Measurements from ENCODE around the gene GTF3A. TPM values are rescaled to one million over a fixed set of nuclear protein-coding genes. Genes with fewer than 3 reads are reported as not detected.

The GTF3A gene
- polyA plus RNA-seq, 1 donor, result 96.5 TPM

DNA sequence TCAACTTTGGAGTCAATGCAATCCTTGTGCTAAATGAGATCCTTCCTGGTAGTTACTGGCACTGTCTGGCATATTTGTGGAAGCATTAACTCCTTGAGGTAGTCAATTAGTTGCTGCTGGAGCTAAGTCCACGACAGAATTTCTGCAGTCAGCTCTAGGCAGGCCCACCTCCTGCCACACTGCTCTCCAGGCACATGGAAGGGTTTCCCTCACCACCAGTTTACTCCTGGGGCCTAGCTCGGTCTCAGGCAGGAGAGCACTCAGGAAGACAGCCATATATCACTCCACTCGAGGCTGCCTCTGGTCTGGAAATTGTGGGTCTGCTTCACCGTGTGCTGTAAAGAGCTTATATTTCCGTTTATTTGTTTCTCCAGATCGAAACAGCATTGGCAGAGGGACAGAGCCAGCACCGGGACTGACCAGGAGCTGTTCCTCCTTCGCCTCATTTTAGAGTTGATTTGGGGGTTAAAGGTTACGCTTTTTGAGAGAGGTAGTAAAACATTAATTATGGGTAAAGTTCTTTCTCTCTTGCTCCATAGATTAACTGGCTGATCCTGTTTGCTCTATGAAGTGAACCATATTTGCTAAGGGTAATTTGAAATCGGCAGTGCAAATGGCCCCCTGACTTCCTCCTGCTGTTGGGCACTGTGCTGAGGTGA lies 20.6 kb upstream of the GTF3A start:
- no peak for DNase-seq

DNA sequence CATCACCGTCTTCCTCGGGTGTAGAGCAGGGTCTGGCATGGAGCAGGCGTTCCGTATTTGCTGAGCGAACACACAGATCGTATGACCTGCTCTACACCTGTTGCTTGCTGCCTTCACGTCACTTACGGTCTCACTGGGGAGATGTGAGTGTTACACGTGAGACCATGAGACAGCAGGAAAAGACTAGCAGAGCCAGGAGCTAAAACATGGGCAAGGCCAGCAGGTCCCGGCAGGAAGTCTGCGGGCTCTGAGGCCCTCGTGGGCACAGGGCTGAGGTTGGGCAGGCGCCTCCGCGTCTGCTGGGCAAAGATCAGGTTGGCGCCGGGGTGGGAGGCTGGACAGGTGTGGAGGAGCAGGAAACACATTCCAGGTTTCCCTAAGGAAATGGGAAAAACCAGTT lies 19.7 kb upstream of the GTF3A start:
- no peak for DNase-seq

GRCh38 chr13:27405546-27406134 lies 18.8 kb upstream of the GTF3A start:
- DNase-seq, result no peak

- no peak for DNase-seq
These were observed 18.1 kb upstream of the GTF3A start for GRCh38 chr13:27406178-27406939.

- DNase-seq, result no peak
These were observed 16.3 kb upstream of the GTF3A start for GRCh38 chr13:27408074-27408473.

GRCh38 chr13:27409013-27409412 lies 15.4 kb upstream of the GTF3A start:
- DNase-seq, result no peak

- no peak for DNase-seq
These were observed 13.1 kb upstream of the GTF3A start for GRCh38 chr13:27411341-27411740.

DNA sequence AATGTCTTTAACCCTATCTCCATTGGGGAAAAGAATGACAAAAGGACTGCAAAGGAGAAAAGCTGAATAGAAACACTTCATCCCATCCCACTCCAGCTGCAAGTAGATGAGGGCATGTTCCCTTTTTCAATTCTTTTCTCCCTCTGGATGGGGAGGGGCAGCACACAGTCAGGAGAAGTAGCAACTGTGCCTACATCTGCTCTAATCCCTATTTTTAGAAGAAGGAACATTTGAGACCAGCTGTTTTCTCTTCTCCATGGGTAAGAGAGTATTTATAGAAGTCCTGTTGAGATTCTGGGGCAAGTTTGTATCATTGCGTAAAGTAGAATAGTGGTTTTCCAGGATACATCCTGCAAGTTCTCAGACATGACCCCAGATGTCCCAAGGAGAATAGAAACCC lies 9.3 kb upstream of the GTF3A start:
- DNase-seq, result no peak

DNA sequence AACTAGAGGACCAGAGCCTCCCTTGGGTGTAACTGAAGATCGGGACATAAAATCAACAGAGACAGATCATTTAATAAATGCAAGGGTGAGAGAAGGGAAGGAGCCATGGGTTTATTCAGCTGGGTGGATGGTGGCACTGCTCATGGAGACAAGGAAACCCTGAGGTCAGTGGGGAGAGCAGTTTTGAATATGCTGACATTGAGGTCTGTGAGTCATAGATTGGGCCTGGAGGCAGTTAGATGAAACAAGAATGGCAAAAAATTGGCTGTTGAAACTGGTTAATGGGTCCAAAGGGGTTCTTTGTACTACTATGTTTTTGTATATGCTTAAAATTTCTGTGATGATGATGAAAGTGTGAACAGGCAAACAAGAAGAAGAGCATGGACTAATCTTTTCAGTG lies 5.1 kb upstream of the GTF3A start:
- DNase-seq, result no peak

DNA sequence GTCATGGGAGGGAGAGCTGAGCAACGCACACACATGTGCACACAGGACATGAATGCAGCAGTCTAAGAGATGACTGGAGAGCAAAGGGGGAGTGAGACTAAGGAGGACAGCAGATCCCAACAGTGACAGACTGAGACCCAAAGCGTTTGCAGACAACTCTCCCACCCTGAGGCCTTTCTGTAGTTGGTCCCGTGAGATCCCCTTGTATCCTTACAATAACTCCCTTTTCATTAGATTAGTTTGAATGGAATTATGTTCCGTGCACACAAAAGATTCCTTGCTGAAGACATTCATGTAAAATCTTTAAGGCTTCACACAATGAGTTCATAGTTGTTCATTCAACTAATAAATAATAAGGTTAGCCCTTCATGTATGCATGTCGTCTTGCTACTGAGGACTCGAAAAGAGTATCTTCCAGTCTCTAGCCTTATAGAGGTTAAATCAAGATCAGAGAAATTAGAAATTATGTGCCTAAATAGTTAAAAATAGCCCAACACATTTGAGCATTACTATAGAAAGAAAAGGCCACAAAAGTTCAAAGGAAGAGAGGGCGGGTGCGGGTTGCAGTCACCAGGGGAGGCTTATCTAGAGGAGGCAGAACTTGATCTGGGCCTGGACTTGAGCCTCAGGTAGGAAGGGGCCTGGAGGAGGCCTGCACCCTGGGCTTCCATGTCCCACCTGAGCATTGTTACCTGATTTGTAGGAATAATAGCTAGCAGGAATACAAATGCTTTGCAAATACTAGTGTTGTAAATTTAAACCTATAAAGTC lies 3.1 kb upstream of the GTF3A start:
- DNase-seq, result no peak

- no peak for DNase-seq
These were observed 1.1 kb upstream of the GTF3A start for GRCh38 chr13:27423333-27423732.

DNA sequence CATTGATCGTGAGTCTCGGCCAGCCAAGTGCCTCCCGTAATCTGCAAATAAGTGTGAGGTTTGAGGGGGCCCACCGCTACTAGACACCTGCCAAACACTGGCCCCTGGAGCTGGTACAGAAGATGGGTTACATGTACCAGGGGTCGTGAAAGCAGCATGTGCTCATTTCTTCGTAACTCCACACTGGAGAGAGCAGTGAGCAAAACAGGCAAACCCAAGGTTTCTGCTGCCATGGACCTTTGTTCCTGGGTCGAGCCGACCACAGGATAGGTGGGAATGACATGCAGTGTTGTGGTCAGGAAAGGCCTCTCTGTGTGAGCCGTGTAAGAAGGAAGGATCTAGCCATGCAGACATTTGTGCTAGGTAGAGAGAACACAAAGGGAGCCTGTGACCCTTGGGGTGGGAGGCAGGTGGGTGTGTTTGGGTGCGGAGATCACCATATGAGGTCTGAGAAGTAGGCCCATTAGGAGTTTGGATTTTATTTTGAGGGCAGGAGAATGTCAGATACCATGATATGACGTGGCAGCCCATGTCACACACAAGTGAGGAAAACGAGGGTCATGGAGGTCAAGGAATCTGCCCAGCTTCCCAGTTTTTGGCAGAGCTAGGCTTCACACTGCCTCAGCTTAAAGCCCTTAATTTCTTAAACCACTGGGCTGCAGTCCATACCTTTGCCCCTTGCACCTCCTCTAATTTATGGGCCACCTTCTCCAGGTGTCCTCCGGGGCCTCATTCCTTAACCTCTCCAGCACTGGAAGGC lies 919 bp downstream of the GTF3A start:
- DNase-seq, result no peak

GRCh38 chr13:27425918-27426630 lies 1.7 kb downstream of the GTF3A start:
- DNase-seq, result no peak

GRCh38 chr13:27427641-27428040 lies 3.2 kb downstream of the GTF3A start:
- DNase-seq, result no peak

- no peak for DNase-seq
These were observed 3.7 kb downstream of the GTF3A start for GRCh38 chr13:27428160-27428559.

DNA sequence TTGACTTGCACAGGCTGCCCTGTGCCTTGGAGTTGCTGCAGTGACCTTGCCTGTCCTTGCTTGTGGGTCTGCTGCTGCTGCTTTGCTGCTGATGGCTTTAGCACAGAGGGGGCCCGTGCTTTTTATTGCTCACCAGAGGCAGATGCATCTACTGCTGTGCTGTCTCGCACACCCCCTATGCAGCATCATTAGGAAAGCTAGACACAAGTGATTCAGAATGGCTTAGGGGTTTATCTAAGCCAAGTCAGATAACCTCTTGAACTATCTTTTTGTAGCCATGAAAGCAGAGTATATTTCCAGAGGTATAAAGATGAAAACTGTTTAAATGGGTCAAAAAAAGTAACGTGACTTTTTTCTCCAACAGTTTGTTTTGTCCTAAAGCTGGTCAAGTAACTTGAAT lies 7.8 kb downstream of the GTF3A start:
- no peak for DNase-seq

- DNase-seq, result no peak
These were observed 8.3 kb downstream of the GTF3A start for GRCh38 chr13:27432611-27433210.

- DNase-seq, result no peak
These were observed 12.7 kb downstream of the GTF3A start for GRCh38 chr13:27437126-27437525.

DNA sequence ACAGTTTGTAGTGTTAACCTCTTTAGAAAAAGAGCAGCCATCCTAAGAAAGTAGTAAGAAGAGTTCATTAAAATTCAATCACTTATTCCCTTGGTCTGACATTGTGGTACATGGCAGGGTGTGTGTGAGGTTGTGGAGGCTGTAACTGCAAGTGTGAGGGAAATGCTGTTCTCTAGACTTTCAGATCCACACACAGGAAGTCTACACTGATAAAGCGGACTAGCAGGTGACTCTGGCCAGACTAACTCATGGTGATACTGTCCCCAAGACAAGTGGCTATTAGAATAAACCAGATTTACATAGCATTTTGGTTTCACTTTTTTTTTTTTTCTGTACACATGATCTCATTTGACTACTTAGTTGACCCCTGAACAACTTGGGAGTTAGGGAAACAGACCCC lies 16.0 kb downstream of the GTF3A start:
- DNase-seq, result no peak

GRCh38 chr13:27442071-27442647 lies 17.7 kb downstream of the GTF3A start:
- no peak for DNase-seq

DNA sequence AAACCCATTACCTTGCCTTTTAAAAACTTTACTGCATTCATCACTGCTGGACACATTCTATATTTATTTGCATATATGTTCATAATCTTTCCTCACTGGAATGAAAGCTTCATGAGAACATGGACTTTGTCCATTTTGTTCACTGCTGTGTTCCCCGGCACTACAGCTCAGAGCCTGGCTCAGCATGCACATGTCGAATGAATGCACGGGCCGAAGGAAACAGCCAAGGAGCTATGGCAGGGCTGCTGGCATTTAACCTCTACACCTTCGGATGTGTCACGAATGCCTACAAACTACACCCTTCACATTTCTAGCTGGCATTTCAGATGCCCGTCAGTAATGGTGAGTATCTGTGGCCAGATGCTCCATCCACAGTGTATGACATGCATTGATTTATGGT lies 18.4 kb downstream of the GTF3A start:
- DNase-seq, result no peak
